ENCODE results near the gene CLEC16A. TPM values are rescaled to one million over a fixed set of nuclear protein-coding genes. Genes with fewer than 3 reads are reported as not detected.

Gene CLEC16A
- total and polyA plus RNA-seq, 2 experiments from 2014 or later = 9.9 to 24.1 TPM

DNA sequence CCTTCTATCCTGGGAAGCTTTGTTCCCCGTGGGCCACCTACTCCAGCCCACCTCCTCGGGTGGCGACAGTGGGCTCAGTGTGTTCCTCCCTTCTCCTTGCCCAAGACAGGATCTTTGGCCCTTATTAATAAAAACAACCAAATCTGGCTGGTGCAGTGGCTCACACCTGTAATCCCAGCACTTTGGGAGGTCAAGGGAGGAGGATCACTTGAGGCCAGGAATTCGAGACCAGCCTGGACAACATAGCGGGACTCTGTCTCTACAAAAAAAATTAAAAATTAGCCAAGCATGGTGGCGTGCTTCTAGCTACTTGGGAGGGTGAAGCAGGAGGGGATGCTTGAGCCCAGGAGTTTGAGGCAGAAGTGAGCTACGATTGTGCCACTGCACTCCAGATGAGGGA, 269.4 kb downstream of the CLEC16A start (continued):
- TF ChIP-seq, protein P1, sequence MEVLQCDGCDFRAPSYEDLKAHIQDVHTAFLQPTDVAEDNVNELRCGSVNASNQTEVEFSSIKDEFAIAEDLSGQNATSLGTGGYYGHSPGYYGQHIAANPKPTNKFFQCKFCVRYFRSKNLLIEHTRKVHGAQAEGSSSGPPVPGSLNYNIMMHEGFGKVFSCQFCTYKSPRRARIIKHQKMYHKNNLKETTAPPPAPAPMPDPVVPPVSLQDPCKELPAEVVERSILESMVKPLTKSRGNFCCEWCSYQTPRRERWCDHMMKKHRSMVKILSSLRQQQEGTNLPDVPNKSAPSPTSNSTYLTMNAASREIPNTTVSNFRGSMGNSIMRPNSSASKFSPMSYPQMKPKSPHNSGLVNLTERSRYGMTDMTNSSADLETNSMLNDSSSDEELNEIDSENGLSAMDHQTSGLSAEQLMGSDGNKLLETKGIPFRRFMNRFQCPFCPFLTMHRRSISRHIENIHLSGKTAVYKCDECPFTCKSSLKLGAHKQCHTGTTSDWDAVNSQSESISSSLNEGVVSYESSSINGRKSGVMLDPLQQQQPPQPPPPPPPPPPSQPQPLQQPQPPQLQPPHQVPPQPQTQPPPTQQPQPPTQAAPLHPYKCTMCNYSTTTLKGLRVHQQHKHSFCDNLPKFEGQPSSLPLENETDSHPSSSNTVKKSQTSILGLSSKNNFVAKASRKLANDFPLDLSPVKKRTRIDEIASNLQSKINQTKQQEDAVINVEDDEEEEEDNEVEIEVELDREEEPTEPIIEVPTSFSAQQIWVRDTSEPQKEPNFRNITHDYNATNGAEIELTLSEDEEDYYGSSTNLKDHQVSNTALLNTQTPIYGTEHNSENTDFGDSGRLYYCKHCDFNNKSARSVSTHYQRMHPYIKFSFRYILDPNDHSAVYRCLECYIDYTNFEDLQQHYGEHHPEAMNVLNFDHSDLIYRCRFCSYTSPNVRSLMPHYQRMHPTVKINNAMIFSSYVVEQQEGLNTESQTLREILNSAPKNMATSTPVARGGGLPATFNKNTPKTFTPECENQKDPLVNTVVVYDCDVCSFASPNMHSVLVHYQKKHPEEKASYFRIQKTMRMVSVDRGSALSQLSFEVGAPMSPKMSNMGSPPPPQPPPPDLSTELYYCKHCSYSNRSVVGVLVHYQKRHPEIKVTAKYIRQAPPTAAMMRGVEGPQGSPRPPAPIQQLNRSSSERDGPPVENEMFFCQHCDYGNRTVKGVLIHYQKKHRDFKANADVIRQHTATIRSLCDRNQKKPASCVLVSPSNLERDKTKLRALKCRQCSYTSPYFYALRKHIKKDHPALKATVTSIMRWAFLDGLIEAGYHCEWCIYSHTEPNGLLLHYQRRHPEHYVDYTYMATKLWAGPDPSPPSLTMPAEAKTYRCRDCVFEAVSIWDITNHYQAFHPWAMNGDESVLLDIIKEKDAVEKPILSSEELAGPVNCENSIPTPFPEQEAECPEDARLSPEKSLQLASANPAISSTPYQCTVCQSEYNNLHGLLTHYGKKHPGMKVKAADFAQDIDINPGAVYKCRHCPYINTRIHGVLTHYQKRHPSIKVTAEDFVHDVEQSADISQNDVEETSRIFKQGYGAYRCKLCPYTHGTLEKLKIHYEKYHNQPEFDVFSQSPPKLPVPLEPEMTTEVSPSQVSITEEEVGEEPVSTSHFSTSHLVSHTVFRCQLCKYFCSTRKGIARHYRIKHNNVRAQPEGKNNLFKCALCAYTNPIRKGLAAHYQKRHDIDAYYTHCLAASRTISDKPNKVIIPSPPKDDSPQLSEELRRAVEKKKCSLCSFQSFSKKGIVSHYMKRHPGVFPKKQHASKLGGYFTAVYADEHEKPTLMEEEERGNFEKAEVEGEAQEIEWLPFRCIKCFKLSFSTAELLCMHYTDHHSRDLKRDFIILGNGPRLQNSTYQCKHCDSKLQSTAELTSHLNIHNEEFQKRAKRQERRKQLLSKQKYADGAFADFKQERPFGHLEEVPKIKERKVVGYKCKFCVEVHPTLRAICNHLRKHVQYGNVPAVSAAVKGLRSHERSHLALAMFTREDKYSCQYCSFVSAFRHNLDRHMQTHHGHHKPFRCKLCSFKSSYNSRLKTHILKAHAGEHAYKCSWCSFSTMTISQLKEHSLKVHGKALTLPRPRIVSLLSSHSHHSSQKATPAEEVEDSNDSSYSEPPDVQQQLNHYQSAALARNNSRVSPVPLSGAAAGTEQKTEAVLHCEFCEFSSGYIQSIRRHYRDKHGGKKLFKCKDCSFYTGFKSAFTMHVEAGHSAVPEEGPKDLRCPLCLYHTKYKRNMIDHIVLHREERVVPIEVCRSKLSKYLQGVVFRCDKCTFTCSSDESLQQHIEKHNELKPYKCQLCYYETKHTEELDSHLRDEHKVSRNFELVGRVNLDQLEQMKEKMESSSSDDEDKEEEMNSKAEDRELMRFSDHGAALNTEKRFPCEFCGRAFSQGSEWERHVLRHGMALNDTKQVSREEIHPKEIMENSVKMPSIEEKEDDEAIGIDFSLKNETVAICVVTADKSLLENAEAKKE (CRISPR knock-in tag; IDR thresholded peaks at IDR 0.05) = no peak
- TF ChIP-seq JUNB (IDR thresholded peaks at IDR 0.05; ENCODE audit: unreplicated experiment) (no peak), EZH2 (IDR thresholded peaks at IDR 0.05; ENCODE audit: low read depth, unreplicated experiment) (no peak), ZNF331 (CRISPR knock-in tag; IDR thresholded peaks at IDR 0.05; ENCODE audit: low read depth) (no peak)

DNA sequence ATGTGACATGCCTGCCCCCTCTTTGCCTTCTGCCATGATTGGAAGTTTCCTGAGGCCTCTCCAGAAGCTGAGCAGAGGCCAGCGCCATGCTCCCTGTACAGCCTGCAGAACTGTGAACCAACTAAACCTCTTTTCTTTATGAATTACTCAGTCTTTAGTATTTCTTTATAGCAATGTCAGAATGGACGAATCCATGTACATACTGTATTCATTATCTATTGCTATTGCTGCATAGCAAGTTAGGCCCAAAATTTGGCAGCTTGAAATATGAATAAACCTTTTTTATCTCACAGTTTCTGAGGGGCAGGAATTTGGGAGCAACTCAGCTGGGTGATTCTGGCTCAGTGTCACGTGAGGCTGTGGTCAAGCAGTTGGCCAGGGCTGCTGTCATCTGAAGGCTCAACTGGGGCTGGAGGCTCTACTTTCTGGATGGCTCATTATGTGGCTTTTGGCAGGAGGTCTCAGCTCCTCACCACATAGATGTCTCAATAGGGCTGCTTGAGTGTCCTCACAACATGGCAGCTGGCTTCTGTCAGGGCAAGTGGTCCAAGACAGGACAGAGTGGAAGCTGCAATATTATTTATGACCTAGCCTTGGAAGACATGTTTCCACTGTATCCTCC, 271.7 kb downstream of the CLEC16A start:
- Histone ChIP-seq H3K79me2 (replicated peaks; ENCODE audit: insufficient read depth) (no peaks in the 10 kb centered on the region), H4K20me1 (replicated peaks; ENCODE audit: insufficient read depth) (no peaks in the 10 kb centered on the region), H3K27ac (ENCODE audit: low read depth) (no peak overlapping the region), H2AFZ (no peak overlapping the region), H3F3A (replicated peaks; ENCODE audit: low read depth) (no peaks in the 10 kb centered on the region), H3K4me1 (ENCODE audit: insufficient read depth) (no peaks in the 10 kb centered on the region), H3K4me3 (no peak overlapping the region), H3K27me3 (ENCODE audit: insufficient read depth) (no peaks in the 10 kb centered on the region), H3K9me2 (ENCODE audit: insufficient read depth) (no peaks in the 10 kb centered on the region), H3K36me3 (ENCODE audit: insufficient read depth) (no peaks in the 10 kb centered on the region), H3K4me2 (no peak overlapping the region)
- H3K36me3 Mint-ChIP-seq (ENCODE audit: low read depth) = peaks cover 16% of the 10 kb centered on the region
- DNase-seq (ENCODE audit: low spot score) = no peak
- H3K27me3 Mint-ChIP-seq (ENCODE audit: insufficient read depth, low read depth, poor library complexity) = peaks cover 13% of the 10 kb centered on the region
- no peak overlapping the region for H3K27ac Mint-ChIP-seq
- no peak overlapping the region for H3K4me3 Mint-ChIP-seq
- no peak for ATAC-seq
- H3K4me1 Mint-ChIP-seq = no peaks in the 10 kb centered on the region
- peaks cover 35% of the 10 kb centered on the region for H3K9me3 Mint-ChIP-seq
- TF ChIP-seq REST (IDR thresholded peaks at IDR 0.05; ENCODE audit: unreplicated experiment) (no peak), CTCF (conservative IDR thresholded peaks at IDR 0.05; ENCODE audit: low read depth in 2 of 2) (no peak), ZNF331 (CRISPR knock-in tag; IDR thresholded peaks at IDR 0.05; ENCODE audit: low read depth) (no peak), POLR2AphosphoS5 (IDR thresholded peaks at IDR 0.05; ENCODE audit: low read depth) (no peak), CREB1 (CRISPR knock-in tag; IDR thresholded peaks at IDR 0.05; ENCODE audit: low read depth) (no peak), NANOG (IDR thresholded peaks at IDR 0.05; ENCODE audit: borderline replicate concordance) (no peak), ZNF114 (CRISPR knock-in tag; IDR thresholded peaks at IDR 0.05) (no peak)

Measured in GM23338 (cell line).